ENCODE data around the gene MIA2.
"Not testable (repeated sequence)": the region's sequence is repeated elsewhere in the genome, so short reads cannot be mapped to it uniquely, and the experiment has no call there.

Gene MIA2

DNA sequence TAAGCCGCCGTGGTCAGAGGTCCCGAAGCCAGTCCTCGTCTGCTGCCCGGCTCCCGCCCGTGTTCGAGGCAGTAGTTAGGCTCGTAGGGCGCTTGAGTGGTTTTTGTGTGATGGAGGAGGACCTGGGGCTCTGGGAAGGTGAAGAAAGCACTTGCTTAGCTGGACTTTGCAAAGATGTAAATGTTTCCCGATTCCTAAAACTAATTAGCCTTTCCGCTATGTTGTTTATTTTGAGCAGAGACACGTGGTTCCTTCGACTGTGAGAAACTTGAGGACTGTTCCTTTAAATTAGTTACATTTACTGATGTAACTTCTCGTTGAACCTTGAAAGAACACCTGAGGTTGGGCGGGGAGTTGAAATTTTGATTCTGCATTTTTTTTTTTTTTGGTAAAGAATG, 33.9 kb downstream of the MIA2 start:
- peak; percentile 18 for DNase-seq (ENCODE audit: low spot score)

DNA sequence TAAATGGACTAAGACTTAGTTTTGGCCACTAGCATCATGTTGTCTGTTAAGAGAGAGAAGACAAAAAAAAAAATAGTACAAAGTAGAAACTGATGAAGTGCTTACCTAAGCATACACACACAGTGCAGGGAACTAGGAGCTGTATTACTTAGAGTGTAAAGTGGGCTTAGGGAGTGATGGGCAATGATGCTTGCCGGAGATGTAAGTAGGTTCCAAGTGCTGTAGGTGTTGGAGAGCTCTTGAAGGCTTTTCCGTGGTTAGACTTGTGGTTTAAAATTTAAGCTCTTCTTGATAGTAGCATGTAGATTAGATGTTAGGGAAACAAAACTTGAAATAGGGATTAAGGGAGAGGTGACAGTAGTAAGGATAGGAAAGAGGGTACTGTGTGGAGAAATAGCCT, 34.7 kb downstream of the MIA2 start:
- no peak for DNase-seq (ENCODE audit: low spot score)

GRCh38 chr14:39272918-39273317, 39.2 kb downstream of the MIA2 start:
- DNase-seq (ENCODE audit: low spot score): no peak

GRCh38 chr14:39275395-39275794, 41.7 kb downstream of the MIA2 start:
- DNase-seq (ENCODE audit: low spot score): no peak

- DNase-seq (ENCODE audit: low spot score): no peak
These were observed 42.3 kb downstream of the MIA2 start for GRCh38 chr14:39276005-39276404.

DNA sequence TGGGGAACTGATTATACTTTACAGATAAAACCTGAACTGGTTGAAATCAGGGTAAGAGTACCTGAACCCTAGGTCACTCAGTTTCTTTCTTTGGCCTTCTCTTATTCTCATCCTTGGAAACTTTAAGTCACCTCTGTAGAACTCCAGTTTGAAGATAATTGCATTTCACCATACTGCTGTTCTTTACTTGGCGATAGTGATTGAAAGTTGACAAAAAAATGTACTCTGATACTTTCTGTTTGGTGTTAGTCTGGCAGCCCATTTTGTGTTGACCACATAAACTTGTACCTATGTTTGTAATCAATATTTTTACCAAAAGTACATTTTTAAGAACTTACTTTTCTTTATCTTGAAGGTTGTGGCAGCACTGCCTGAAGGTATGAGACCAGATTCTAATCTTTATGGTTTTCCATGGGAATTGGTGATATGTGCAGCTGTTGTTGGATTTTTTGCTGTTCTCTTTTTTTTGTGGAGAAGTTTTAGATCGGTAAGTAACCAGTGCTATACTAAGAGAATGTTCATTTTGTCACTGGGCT, 42.9 kb downstream of the MIA2 start:
- no peak for DNase-seq (ENCODE audit: low spot score)

DNA sequence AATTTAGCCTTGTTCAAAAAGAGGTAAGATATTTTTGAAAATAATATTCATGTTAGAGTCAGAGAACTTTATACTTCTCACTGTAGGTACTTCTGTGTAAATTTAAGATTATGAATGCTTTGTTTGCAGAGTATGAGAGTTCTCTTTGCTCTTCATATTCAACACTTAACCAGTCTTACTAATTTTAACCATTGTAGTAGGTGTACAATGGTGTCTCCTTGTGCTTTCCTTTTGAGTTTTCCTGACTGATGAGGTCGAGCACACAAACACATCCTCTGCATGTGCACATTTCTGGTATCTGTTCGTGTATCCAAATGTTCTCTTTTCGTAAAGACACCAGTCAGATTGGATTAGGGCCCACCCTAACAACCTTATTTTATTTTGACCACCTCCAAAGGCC, 45.8 kb downstream of the MIA2 start:
- no peak for DNase-seq (ENCODE audit: low spot score)

GRCh38 chr14:39280678-39281077, 47.0 kb downstream of the MIA2 start:
- not testable (repeated sequence) for DNase-seq (ENCODE audit: low spot score)

DNA sequence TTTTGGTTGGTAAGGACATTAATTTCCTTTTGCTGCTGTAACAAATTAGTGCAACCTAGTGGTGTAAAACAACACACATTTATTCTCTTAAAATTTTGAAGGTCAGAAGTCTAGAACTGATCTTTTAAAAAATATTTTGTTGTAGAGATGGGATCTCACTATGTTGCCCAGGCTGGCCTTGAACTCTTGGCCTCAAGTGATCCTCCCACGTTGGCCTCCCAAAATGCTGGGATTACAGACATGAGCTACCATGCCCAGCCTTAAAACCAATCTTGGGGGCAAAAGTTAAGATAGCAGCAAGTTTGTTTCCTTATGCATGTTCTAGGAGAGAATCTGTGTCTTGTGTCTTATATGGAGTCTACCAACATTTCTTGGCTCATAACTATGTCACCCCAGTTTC, 55.8 kb downstream of the MIA2 start:
- DNase-seq (ENCODE audit: low spot score): no peak

DNA sequence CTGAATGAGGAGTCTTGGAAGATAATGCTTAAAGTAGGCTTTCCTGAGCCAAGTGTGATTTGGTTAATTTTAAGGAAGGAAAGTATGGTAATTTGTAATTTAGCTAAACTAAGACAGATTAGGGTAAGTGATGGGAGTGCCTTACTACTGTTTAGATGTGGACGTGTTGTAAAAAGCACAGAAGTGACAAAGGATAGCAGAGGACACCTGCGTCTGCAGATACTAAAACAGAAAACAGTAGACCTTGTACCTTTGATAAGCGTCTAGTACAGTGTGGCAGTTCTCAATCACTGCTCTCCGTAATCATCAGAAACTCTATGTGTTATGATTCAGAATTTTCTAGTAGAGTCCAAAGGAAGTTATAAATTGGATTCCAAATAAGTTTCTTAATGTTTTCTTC, 58.0 kb downstream of the MIA2 start:
- no peak for DNase-seq (ENCODE audit: low spot score)

- DNase-seq (ENCODE audit: low spot score): no peak
These were observed 59.9 kb downstream of the MIA2 start for GRCh38 chr14:39293629-39294028.

- not testable (repeated sequence) for DNase-seq (ENCODE audit: low spot score)
These were observed 66.7 kb downstream of the MIA2 start for GRCh38 chr14:39300389-39300788.

GRCh38 chr14:39302124-39302810, 68.6 kb downstream of the MIA2 start:
- DNase-seq (ENCODE audit: low spot score): no peak

DNA sequence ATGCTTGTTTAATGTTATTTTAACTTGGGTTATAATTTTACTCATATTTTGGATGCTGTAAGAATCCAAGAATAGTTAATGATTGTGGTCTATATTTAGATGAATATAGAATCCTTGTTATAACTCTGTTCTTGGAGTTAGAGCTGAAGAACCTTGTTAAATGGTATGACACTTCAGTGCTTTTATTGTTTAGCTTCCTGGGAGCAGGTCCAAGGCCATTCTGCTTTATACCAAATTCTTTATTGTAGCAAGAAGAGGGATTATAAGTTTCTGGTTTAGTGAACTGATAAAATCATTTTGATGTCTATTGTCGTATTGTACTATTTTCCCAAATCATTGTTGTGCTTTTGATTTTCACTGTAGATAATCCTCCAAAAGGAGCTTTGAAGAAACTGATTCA, 69.4 kb downstream of the MIA2 start:
- no peak for DNase-seq (ENCODE audit: low spot score)

GRCh38 chr14:39307815-39308214, 74.1 kb downstream of the MIA2 start:
- no peak for DNase-seq (ENCODE audit: low spot score)

- DNase-seq (ENCODE audit: low spot score): no peak
These were observed 76.3 kb downstream of the MIA2 start for GRCh38 chr14:39310051-39310450.

DNA sequence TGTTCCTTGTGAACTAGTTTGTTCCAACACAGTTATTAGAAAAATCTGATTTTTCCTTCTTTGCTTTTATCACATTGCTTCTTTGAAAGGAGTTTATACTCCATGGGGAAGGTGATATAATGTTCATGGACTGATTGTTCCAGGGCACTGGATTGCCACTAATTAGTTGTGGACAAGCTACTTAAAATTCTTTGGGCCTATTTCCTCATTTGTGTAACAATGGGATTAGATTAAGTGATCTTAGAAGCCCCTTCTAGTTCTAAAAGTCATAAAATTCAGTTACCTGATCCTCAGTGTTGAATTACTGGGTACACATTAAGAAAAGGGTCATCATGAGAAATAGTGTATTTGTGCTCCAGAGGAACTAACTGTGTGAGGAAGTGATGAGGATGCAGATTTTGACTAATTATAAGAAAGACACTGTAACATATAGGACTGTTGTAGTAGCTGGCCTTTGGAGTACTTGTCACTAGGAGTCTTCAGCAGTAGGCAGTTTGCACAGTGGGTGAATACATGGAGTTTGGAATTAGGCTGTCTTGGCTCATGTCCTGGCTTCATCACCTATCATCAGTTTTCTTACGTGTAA, 82.2 kb downstream of the MIA2 start:
- DNase-seq (ENCODE audit: low spot score): no peak

GRCh38 chr14:39316830-39317553, 83.3 kb downstream of the MIA2 start:
- no peak for DNase-seq (ENCODE audit: low spot score)

GRCh38 chr14:39318574-39318973, 84.9 kb downstream of the MIA2 start:
- DNase-seq (ENCODE audit: low spot score): no peak

DNA sequence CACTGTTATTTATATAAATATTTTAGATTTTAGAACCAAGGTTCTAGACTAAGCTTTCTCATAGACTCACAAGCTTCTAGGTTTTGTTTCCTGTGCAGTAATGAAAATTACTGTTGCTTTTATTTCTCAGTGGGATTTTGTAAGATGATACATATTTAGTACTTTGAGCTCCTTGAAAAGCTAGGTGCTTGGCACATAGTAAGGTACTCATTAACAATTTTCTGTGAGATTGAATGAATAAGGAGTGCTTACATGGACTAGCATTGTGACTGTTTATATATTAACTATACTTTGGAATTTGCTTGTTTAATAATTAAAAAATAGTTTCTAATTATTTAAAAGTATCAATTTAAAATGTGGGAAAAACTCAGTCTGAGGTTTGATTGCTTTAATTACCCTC, 85.7 kb downstream of the MIA2 start:
- DNase-seq (ENCODE audit: low spot score): no peak

GRCh38 chr14:39320318-39320717, 86.6 kb downstream of the MIA2 start:
- DNase-seq (ENCODE audit: low spot score): no peak

- DNase-seq (ENCODE audit: low spot score): no peak
These were observed 89.1 kb downstream of the MIA2 start for GRCh38 chr14:39322807-39323206.

- no peak for DNase-seq (ENCODE audit: low spot score)
These were observed 90.4 kb downstream of the MIA2 start for GRCh38 chr14:39324097-39324496.
